ENCODE data around the gene TNFRSF19. TPM values are rescaled to one million over a fixed set of nuclear protein-coding genes. Genes with fewer than 3 reads are reported as not detected.

The TNFRSF19 gene
- total and polyA plus RNA-seq, 2 of the 4 experiments (the other 2 are of a cell fraction): 18.6 to 26.3 TPM

DNA sequence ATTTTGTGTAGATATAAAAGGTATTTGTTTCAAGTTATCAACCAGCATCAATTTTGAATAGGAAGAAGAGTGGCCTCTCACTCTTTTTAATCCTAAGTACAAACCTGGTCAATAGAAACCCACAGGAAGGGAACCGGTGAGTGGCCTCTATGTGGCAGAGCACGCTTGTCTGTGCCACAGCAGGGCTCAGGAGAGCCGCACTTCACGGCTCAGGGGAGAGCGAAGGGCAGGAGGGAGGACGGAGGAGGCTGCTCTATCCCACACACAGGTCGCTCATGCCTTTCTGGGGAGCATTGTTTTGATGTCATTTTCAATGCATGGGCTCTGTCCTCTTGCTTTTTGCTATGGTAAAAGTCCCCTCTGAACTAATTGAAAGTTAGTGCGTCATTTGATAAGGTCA is 57.2 kb downstream of the TNFRSF19 start:
- WGBS, 2 experiments (ENCODE audit: extremely low coverage in 2 of 2, insufficient read length in 1 of 2): 80% methylated on average over 1 of the region's 8 CpGs; no CpG with 5 or more reads in 1 of the 2 experiments
- dilution Hi-C loops (cut with HindIII; ENCODE audit: low sequenced_read_pairs, unreplicated experiment): no loop called here

More for the DNA sequence above, 57.2 kb downstream of the TNFRSF19 start:
- H3K4me3 ChIP-seq (ENCODE audit: insufficient read depth, low read depth, low read length): no peak overlapping the region
- H3K4ac ChIP-seq (ENCODE audit: low read depth, low read length): no peak overlapping the region
- no peak overlapping the region for H2AFZ ChIP-seq (replicated peaks; ENCODE audit: low read length, poor library complexity)
- TF ChIP-seq FOS (IDR thresholded peaks at IDR 0.05; ENCODE audit: low read depth, low read length) (no peak), RCOR1 (IDR thresholded peaks at IDR 0.05; ENCODE audit: insufficient replicate concordance, low read length) (no peak), CEBPB (IDR thresholded peaks at IDR 0.05; ENCODE audit: low read depth, low read length) (no peak)
- in situ Hi-C loops (cut with MboI; ENCODE audit: low sequenced_read_pairs) (no loop called here), intact Hi-C loops (cut with micrococcal nuclease) (no loop called here)
- ATAC-seq (ENCODE audit: low read depth) (no peak), DNase-seq (no peak)
- CTCF ChIA-PET: no interaction called here
- no peaks in the 10 kb centered on the region for H3K27me3 ChIP-seq (ENCODE audit: control insufficient read depth, insufficient read depth, low read length)
- no peak overlapping the region for H2AK5ac ChIP-seq (ENCODE audit: low read depth, low read length)
- peaks cover 40% of the 10 kb centered on the region for H3K36me3 ChIP-seq (ENCODE audit: control insufficient read depth, insufficient read depth, low read length)
- POLR2A ChIA-PET (ENCODE audit: unreplicated experiment): no interaction called here
- no peak overlapping the region for H2BK120ac ChIP-seq (ENCODE audit: low read depth, low read length)
- H4K20me1 ChIP-seq (ENCODE audit: insufficient read depth, low read length): no peaks in the 10 kb centered on the region
- H3K23ac ChIP-seq (ENCODE audit: low read depth, low read length): no peak overlapping the region
- no peak overlapping the region for H4K91ac ChIP-seq (ENCODE audit: insufficient read depth, low read depth, low read length)
- no peaks in the 10 kb centered on the region for H3K9me3 ChIP-seq (ENCODE audit: control insufficient read depth, insufficient read depth, low read length)
- no peak overlapping the region for H3K27ac ChIP-seq (ENCODE audit: insufficient read depth, low read length)
- no peak overlapping the region for H3K9ac ChIP-seq (ENCODE audit: low read depth, low read length)
- peaks cover 4 to 9% of the 10 kb centered on the region in 2 experiments; a peak in 3 of 4 replicates for H3K79me1 ChIP-seq (ENCODE audit: low read depth in 1 of 2, low read length in 2 of 2)
- no peak overlapping the region for H3K14ac ChIP-seq (replicated peaks; ENCODE audit: low read depth, low read length)
- H3K4me2 ChIP-seq (ENCODE audit: low read depth, low read length): no peak overlapping the region
- no peak overlapping the region for H2BK5ac ChIP-seq (ENCODE audit: low read depth, low read length, poor library complexity, severe bottlenecking)
- no peak overlapping the region for H2BK20ac ChIP-seq (ENCODE audit: low read depth, low read length)
- no peak overlapping the region for H4K5ac ChIP-seq (ENCODE audit: low read depth, low read length)
- H3K56ac ChIP-seq (ENCODE audit: extremely low read depth, insufficient read depth, low read length): no peak overlapping the region
- no peak overlapping the region for H3K18ac ChIP-seq (ENCODE audit: low read depth, low read length)
- H3K4me1 ChIP-seq (ENCODE audit: control insufficient read depth, insufficient read depth, low read length): peaks cover 15% of the 10 kb centered on the region
- no peaks in the 10 kb centered on the region; the same call in 1 of the 2 replicates for H3K9me1 ChIP-seq (ENCODE audit: insufficient read depth, low read length)
- BruUV-seq (replicated peaks): no TSS peak
- H4K8ac ChIP-seq (ENCODE audit: low read depth in 2 of 2, low read length in 2 of 2): no peak overlapping the region
- no peak overlapping the region; the same call in 2 of the 3 replicates for H2BK15ac ChIP-seq (ENCODE audit: low read depth, low read length)
- peak overlapping the region; percentile 22 for H2AK9ac ChIP-seq (replicated peaks; ENCODE audit: low read depth, low read length, poor library complexity)

Measured in IMR-90 (cell line).